HepG2 (cell line): ENCODE data around the gene PKLR. TPM values are rescaled to one million over a fixed set of nuclear protein-coding genes. Genes with fewer than 3 reads are reported as not detected.

Experiments used
- MAZ ChIP-seq, 2 experiments: sonication (generic) in 1 of 2; formaldehyde crosslinking in 1 of 2; IDR thresholded peaks; 2 replicates each; pipeline versions ENCODE4 v1.5.0 to v1.6.1; 2012 to 2020; ENCODE audit warnings: low read depth in 2 of 2, mild to moderate bottlenecking in 2 of 2, borderline replicate concordance in 1 of 2, improper control_type of control experiment in 1 of 2, low read length in 1 of 2, missing genetic modification reagents in 1 of 2, moderate library complexity in 1 of 2
- NFE2L2 ChIP-seq: fragments of 150-350 bp; IDR thresholded peaks from 2 replicates; pipeline ENCODE4 v1.6.1; 2014; ENCODE audit warnings: low read length
- ZMAT3 ChIP-seq: sonication (generic); formaldehyde crosslinking; conservative IDR thresholded peaks from 2 replicates; pipeline ENCODE4 v1.7.0; 2021; ENCODE audit warnings: missing genetic modification reagents
- ZNF253 ChIP-seq: sonication (generic); formaldehyde crosslinking; IDR thresholded peaks from 2 replicates; pipeline ENCODE4 v1.8.0; 2022; ENCODE audit warnings: mild to moderate bottlenecking, missing genetic modification reagents, borderline replicate concordance
- ZNF264 ChIP-seq: sonication (generic); formaldehyde crosslinking; IDR thresholded peaks from 2 replicates; pipeline ENCODE4 v1.4.0; 2020; ENCODE audit warnings: missing genetic modification reagents
- ZNF543 ChIP-seq: sonication (generic); formaldehyde crosslinking; IDR thresholded peaks from 2 replicates; pipeline ENCODE4 v1.4.0; 2020; ENCODE audit warnings: mild to moderate bottlenecking, missing genetic modification reagents
- ZNF670 ChIP-seq: sonication (generic); formaldehyde crosslinking; IDR thresholded peaks from 2 replicates; pipeline ENCODE4 v1.8.0; 2022; ENCODE audit warnings: mild to moderate bottlenecking, missing genetic modification reagents, borderline replicate concordance
- polyA plus RNA-seq, 8 experiments: library from polyadenylated mRNA; depleted of rRNA in 3 of 8; stranded (reverse) in 7 of 8; unstranded in 1 of 8; fragments of >200 nt; fragmentation: Illumina TruSeq in 4 of 8; extraction: Trizol in 4 of 8; gene quantifications; 2 replicates each; pipeline versions ENCODE4 v1.2.1 to v1.2.3, GENCODE V29; 2011 to 2016; ENCODE audit warnings: low read depth in 4 of 8, missing spikeins in 1 of 8, mixed read lengths in 1 of 8; ENCODE audit not compliant: insufficient read depth in 1 of 8
- total RNA-seq, 5 experiments: library from RNA; depleted of rRNA; stranded (reverse); fragments of >200 nt; fragmentation: Illumina TruSeq; extraction: Trizol; gene quantifications; 2 replicates each; pipeline ENCODE4 v1.2.3, GENCODE V29; 2016; ENCODE audit warnings: low read depth in 1 of 5
- TF ChIP-seq, protein P1 (sequence below): sonication (generic); formaldehyde crosslinking; IDR thresholded peaks from 2 replicates; pipeline ENCODE4 v1.4.0; 2020; ENCODE audit warnings: missing genetic modification reagents, borderline replicate concordance
- TF ChIP-seq, protein P2 (sequence below): sonication (generic); formaldehyde crosslinking; IDR thresholded peaks from 2 replicates; pipeline ENCODE4 v1.4.0; 2020; ENCODE audit warnings: mild to moderate bottlenecking, missing genetic modification reagents, borderline replicate concordance

PKLR gene
- total and polyA plus RNA-seq, 2 of the 13 experiments (the other 11 are each of a cell fraction or from before 2014, with no cell fraction given): 10.3 to 29.3 TPM

DNA sequence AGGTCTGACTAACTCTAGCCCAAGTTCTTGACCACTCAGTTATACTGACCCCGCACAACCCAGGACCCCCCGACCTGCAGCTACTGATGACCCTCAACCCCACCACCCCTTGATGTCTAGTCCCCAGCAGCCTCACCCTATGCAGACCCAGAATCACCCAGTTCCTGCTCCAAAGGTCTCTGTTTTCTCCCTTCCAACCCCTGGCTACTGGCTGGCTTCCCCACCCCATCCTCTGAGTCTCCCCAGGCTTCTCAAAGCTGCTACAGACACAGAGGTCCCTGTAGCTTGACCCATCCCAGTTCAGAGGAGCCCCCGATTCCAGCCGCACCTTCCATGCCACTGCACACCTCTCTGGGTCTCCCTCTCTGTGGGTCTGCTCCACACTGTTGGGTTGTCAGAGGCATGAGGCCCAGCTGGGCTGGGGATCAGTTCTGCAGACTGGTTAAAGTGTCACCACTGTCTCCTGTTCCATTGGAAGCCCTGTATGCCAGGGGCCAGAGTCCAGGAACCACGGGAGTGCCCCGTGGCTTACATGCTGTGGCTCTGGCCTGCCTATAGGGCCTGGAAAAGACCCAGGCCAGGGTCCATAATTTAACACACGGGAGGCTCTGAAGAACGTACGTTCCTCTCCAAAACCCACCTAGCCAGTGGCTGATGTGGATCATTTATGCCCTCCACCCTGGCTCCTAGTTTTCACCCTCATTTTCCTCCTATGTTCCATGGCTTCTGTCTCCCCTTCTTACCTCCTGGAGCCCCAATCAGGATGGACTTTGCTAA lies 497 bp downstream of the PKLR start (continued):
- TF ChIP-seq ZNF670: peak; percentile 98; the same call in 1 of the 2 replicates
- TF ChIP-seq, protein P1, sequence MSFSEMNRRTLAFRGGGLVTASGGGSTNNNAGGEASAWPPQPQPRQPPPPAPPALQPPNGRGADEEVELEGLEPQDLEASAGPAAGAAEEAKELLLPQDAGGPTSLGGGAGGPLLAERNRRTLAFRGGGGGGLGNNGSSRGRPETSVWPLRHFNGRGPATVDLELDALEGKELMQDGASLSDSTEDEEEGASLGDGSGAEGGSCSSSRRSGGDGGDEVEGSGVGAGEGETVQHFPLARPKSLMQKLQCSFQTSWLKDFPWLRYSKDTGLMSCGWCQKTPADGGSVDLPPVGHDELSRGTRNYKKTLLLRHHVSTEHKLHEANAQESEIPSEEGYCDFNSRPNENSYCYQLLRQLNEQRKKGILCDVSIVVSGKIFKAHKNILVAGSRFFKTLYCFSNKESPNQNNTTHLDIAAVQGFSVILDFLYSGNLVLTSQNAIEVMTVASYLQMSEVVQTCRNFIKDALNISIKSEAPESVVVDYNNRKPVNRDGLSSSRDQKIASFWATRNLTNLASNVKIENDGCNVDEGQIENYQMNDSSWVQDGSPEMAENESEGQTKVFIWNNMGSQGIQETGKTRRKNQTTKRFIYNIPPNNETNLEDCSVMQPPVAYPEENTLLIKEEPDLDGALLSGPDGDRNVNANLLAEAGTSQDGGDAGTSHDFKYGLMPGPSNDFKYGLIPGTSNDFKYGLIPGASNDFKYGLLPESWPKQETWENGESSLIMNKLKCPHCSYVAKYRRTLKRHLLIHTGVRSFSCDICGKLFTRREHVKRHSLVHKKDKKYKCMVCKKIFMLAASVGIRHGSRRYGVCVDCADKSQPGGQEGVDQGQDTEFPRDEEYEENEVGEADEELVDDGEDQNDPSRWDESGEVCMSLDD (CRISPR knock-in tag): no peak
- TF ChIP-seq, protein P2, sequence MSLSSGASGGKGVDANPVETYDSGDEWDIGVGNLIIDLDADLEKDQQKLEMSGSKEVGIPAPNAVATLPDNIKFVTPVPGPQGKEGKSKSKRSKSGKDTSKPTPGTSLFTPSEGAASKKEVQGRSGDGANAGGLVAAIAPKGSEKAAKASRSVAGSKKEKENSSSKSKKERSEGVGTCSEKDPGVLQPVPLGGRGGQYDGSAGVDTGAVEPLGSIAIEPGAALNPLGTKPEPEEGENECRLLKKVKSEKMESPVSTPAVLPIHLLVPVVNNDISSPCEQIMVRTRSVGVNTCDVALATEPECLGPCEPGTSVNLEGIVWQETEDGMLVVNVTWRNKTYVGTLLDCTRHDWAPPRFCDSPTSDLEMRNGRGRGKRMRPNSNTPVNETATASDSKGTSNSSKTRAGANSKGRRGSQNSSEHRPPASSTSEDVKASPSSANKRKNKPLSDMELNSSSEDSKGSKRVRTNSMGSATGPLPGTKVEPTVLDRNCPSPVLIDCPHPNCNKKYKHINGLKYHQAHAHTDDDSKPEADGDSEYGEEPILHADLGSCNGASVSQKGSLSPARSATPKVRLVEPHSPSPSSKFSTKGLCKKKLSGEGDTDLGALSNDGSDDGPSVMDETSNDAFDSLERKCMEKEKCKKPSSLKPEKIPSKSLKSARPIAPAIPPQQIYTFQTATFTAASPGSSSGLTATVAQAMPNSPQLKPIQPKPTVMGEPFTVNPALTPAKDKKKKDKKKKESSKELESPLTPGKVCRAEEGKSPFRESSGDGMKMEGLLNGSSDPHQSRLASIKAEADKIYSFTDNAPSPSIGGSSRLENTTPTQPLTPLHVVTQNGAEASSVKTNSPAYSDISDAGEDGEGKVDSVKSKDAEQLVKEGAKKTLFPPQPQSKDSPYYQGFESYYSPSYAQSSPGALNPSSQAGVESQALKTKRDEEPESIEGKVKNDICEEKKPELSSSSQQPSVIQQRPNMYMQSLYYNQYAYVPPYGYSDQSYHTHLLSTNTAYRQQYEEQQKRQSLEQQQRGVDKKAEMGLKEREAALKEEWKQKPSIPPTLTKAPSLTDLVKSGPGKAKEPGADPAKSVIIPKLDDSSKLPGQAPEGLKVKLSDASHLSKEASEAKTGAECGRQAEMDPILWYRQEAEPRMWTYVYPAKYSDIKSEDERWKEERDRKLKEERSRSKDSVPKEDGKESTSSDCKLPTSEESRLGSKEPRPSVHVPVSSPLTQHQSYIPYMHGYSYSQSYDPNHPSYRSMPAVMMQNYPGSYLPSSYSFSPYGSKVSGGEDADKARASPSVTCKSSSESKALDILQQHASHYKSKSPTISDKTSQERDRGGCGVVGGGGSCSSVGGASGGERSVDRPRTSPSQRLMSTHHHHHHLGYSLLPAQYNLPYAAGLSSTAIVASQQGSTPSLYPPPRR (CRISPR knock-in tag): peak; percentile 86; the same call in 1 of the 2 replicates
- peak; percentile 95 for TF ChIP-seq ZNF264 (CRISPR knock-in tag)
- peak; percentile 88; the same call in 1 of the 2 replicates for TF ChIP-seq ZMAT3 (CRISPR knock-in tag)
- TF ChIP-seq ZNF543 (CRISPR knock-in tag): peak; percentile 73; the same call in 1 of the 2 replicates
- no peak for TF ChIP-seq NFE2L2
- TF ChIP-seq MAZ (IDR thresholded peaks at IDR 0.05; ENCODE audit: borderline replicate concordance, low read depth, low read length): no peak
- TF ChIP-seq MAZ (CRISPR knock-in tag; IDR thresholded peaks at IDR 0.05; ENCODE audit: low read depth): peak; percentile 64
- no peak for TF ChIP-seq ZNF253 (CRISPR knock-in tag)
